Astrocyte (in vitro differentiated cells and primary cell): ENCODE results near the gene UBE2F.

Experiments used
- CTCF ChIP-seq: IDR thresholded peaks from 2 replicates; pipeline ENCODE4 v1.5.1; 2011; ENCODE audit warnings: low read depth, mild to moderate bottlenecking, inconsistent platforms, low read length, moderate library complexity; ENCODE audit not compliant: insufficient read depth
- EZH2 ChIP-seq: IDR thresholded peaks from 2 replicates; pipeline ENCODE4 v1.6.1; 2012; ENCODE audit warnings: mild to moderate bottlenecking, low read length, inconsistent platforms; ENCODE audit not compliant: insufficient read depth

GRCh38 chr2:238010572-238010971 lies 43.8 kb downstream of the UBE2F start:
- TF ChIP-seq CTCF = no peak
- no peak for TF ChIP-seq EZH2
